Activated CD4-positive, alpha-beta memory T cell treated with anti-CD3 and anti-CD28 coated beads for 36 hours (primary cell): Measurements from ENCODE around the gene TMEM239. TPM values are rescaled to one million over a fixed set of nuclear protein-coding genes. Genes with fewer than 3 reads are reported as not detected.

Experiments
- CTCF ChIA-PET: fragments of 350-600 bp; sonication (Branson Sonifier 250); formaldehyde crosslinking; loops from one replicate; lab custom pipeline; 2021; ENCODE audit warnings: antibody characterized with exemption, inconsistent platforms; lab: Charles Lee
- POLR2A ChIA-PET: fragments of 350-600 bp; sonication (Branson Sonifier 250); formaldehyde crosslinking; loops from one replicate; lab custom pipeline; 2021; ENCODE audit warnings: antibody characterized with exemption; lab: Charles Lee
- DNase-seq: peaks from one replicate; pipeline ENCODE4 v3.0.0-alpha.2; 2020
- H3K27ac Mint-ChIP-seq: one replicate; pipeline ENCODE4 v1.8.0; 2021; ENCODE audit warnings: mixed read lengths
- H3K27me3 Mint-ChIP-seq: one replicate; pipeline ENCODE4 v1.8.0; 2021; ENCODE audit warnings: mixed read lengths
- H3K36me3 Mint-ChIP-seq: one replicate; pipeline ENCODE4 v1.8.0; 2021; ENCODE audit warnings: mixed read lengths
- H3K4me1 Mint-ChIP-seq: one replicate; pipeline ENCODE4 v1.8.0; 2021; ENCODE audit warnings: low read depth, mixed read lengths
- H3K4me3 Mint-ChIP-seq: one replicate; pipeline ENCODE4 v1.8.0; 2021; ENCODE audit warnings: mild to moderate bottlenecking, mixed read lengths
- H3K9me3 Mint-ChIP-seq: one replicate; pipeline ENCODE4 v1.8.0; 2021; ENCODE audit warnings: mixed read lengths
- intact Hi-C: fragments of 100-400 bp; cut with micrococcal nuclease; formaldehyde crosslinking; loops from one replicate; pipeline ENCODE4 v1.15.1; 2023
- total RNA-seq, 2 experiments: library from RNA; stranded (reverse); gene quantifications; one replicate each; pipeline ENCODE4 v1.2.3, GENCODE V29; 2021

The TMEM239 gene
- total RNA-seq, 2 experiments from 2014 or later: not detected

GRCh38 chr20:2867081-2867864, 51.1 kb downstream of the TMEM239 start:
- ChIA-PET CTCF (interaction anchor here (1.2 kb wide), 1 partner anchor 15 kb away, joined by 3 read pairs; no protein-coding TSS in a partner anchor), POLR2A (no interaction called here)
- H3K4me3 Mint-ChIP-seq: no peak overlapping the region
- H3K4me1 Mint-ChIP-seq: peaks cover 31% of the 10 kb centered on the region
- no peak overlapping the region for H3K27ac Mint-ChIP-seq
- DNase-seq: no peak
- H3K36me3 Mint-ChIP-seq: peaks cover 11% of the 10 kb centered on the region
- intact Hi-C loops: no loop called here
- H3K27me3 Mint-ChIP-seq: no peaks in the 10 kb centered on the region
- no peaks in the 10 kb centered on the region for H3K9me3 Mint-ChIP-seq

Other genes starting within 250 kb of the TMEM239 start
- 100 to 1,000 TPM; 402 to 408 TPM for gene NOP56, start 163.7 kb upstream of the TMEM239 start, total RNA-seq
- 10 to 100 TPM; 95.6 to 99.1 TPM for gene IDH3B, start 152.1 kb upstream of the TMEM239 start, total RNA-seq
- gene EBF4, start 123.6 kb upstream of the TMEM239 start, total RNA-seq: 1 to 10 TPM; 5.9 to 6.6 TPM
- 1 to 10 TPM; 2.3 to 2.9 TPM for gene CPXM1, start 15.7 kb upstream of the TMEM239 start, total RNA-seq
- gene C20orf141, start 1.4 kb upstream of the TMEM239 start, total RNA-seq: not detected
- 10 to 100 TPM; 37.0 to 40.0 TPM for gene PCED1A, start 24.3 kb downstream of the TMEM239 start, total RNA-seq
- gene VPS16, start 24.4 kb downstream of the TMEM239 start, total RNA-seq: 10 to 100 TPM; 51.2 to 53.0 TPM
- gene PTPRA, start 57.1 kb downstream of the TMEM239 start, total RNA-seq: 10 to 100 TPM; 61.1 to 62.8 TPM
- 10 to 100 TPM; 17.3 to 24.0 TPM for gene GNRH2, start 227.3 kb downstream of the TMEM239 start, total RNA-seq
- 100 to 1,000 TPM; 155 to 158 TPM for gene MRPS26, start 229.7 kb downstream of the TMEM239 start, total RNA-seq